ENCODE measurements around the gene SUPT6H. TPM values are rescaled to one million over a fixed set of nuclear protein-coding genes. Genes with fewer than 3 reads are reported as not detected.

SUPT6H gene
- total RNA-seq, 1 donor from 2014 or later: 63.5 TPM

DNA sequence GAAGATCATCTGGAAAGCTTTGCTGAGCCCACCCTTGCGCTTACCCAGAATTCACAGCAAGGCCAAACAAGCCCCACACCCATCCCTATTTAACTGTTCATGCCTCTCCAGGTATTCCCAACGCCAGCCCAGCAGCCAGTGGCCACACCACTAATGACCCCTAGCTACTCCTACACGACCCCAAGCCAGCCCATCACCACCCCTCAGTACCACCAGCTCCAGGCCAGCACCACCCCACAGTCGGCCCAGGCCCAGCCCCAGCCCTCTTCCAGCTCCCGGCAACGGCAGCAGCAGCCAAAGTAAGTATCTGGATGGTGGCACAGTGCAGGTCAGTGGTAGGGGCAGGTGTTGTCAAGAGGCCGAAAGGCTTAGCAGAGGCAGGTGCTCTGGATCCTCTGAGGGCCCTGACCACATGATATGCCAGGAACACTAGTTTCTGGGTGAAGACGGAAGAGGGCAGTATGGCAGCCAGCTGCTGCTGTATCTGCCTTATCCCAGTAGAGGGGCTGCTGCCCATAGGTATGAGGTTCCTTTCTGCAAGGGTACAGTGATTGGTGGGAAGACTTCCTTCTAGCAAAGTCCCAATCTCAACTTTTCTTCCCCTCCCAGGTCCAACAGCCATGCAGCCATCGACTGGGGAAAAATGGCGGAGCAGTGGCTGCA lies 39.0 kb downstream of the SUPT6H start:
- no peaks in the 10 kb centered on the region for H3K4me1 Mint-ChIP-seq (ENCODE audit: low read depth)
- no peaks in the 10 kb centered on the region for H3K9me3 Mint-ChIP-seq (ENCODE audit: low read depth)
- TF ChIP-seq, protein P1, sequence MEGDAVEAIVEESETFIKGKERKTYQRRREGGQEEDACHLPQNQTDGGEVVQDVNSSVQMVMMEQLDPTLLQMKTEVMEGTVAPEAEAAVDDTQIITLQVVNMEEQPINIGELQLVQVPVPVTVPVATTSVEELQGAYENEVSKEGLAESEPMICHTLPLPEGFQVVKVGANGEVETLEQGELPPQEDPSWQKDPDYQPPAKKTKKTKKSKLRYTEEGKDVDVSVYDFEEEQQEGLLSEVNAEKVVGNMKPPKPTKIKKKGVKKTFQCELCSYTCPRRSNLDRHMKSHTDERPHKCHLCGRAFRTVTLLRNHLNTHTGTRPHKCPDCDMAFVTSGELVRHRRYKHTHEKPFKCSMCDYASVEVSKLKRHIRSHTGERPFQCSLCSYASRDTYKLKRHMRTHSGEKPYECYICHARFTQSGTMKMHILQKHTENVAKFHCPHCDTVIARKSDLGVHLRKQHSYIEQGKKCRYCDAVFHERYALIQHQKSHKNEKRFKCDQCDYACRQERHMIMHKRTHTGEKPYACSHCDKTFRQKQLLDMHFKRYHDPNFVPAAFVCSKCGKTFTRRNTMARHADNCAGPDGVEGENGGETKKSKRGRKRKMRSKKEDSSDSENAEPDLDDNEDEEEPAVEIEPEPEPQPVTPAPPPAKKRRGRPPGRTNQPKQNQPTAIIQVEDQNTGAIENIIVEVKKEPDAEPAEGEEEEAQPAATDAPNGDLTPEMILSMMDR (IDR thresholded peaks at IDR 0.05): no peak
- H3K4me3 Mint-ChIP-seq (ENCODE audit: unreplicated experiment): no peak overlapping the region
- H3K27ac Mint-ChIP-seq (ENCODE audit: unreplicated experiment): no peak overlapping the region
- no peak for DNase-seq (ENCODE audit: low spot score)
- peaks cover 40% of the 10 kb centered on the region for H3K36me3 Mint-ChIP-seq (ENCODE audit: low read depth)
- H3K27me3 Mint-ChIP-seq (ENCODE audit: low read depth): no peaks in the 10 kb centered on the region

DNA sequence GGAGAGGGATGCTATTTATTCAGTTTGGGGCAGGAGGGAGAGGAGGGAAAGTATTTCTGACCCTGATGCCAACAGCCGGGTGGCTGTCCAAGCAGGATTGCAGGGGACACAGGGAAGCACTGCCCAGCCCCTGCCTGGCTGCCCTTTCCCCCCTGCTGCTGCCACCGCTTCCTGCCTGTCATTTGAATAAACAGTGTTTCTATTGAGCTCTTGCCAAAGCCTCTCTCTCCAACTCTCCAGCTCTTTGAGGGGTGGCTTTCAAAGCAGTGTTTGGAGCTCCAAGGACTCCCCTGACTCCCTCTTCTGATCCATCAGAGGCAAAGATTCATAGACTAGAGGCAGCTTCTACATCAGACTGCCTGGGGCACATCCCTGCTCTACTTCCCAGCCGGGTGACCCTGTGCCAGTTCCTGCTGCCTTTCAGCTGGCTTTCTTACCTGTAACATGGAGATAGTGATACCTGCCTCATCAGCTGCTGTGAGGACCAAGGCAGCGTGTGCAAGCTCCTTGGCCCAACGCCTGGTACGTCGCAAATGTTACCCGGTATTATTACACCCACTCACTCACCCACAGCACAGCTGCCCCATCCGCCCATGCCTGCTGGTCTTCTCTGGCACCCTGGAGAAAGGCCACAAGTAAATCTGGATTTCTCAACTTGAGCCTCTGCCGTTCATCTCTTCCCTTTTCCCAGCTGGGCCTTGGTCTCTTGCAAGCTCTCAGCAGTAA lies 40.2 kb downstream of the SUPT6H start:
- H3K27me3 Mint-ChIP-seq (ENCODE audit: low read depth): no peaks in the 10 kb centered on the region
- TF ChIP-seq, protein P1 (IDR thresholded peaks at IDR 0.05): no peak
- no peaks in the 10 kb centered on the region for H3K4me1 Mint-ChIP-seq (ENCODE audit: low read depth)
- DNase-seq (ENCODE audit: low spot score): no peak
- H3K9me3 Mint-ChIP-seq (ENCODE audit: low read depth): no peaks in the 10 kb centered on the region
- H3K36me3 Mint-ChIP-seq (ENCODE audit: low read depth): peaks cover 33% of the 10 kb centered on the region
- H3K4me3 Mint-ChIP-seq (ENCODE audit: unreplicated experiment): no peak overlapping the region
- H3K27ac Mint-ChIP-seq (ENCODE audit: unreplicated experiment): peak overlapping the region; percentile 62

DNA sequence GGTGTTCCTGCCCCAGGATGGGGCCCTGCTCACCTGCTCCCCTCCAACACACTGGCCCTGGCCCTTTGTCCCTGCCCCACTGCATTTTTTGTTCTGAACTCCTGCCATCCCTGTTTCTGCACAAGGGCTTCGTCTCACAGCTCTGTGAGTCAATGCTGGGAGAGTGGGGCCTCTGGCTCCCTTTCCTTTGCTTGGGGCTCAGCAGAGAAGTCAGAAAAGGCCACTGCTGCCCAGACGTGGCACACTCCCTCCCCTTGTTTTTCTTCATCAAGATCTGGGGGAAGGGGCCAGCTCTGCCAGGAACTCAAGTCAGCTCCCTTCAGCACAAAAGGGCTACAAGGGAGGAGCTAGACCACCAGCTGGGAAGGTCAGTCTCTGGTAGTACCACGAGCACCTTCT lies 40.7 kb downstream of the SUPT6H start:
- H3K9me3 Mint-ChIP-seq (ENCODE audit: low read depth): no peaks in the 10 kb centered on the region
- DNase-seq (ENCODE audit: low spot score): no peak
- no peaks in the 10 kb centered on the region for H3K4me1 Mint-ChIP-seq (ENCODE audit: low read depth)
- H3K27ac Mint-ChIP-seq (ENCODE audit: unreplicated experiment): peak overlapping the region; percentile 62
- TF ChIP-seq, protein P1 (IDR thresholded peaks at IDR 0.05): no peak
- no peak overlapping the region for H3K4me3 Mint-ChIP-seq (ENCODE audit: unreplicated experiment)
- no peaks in the 10 kb centered on the region for H3K27me3 Mint-ChIP-seq (ENCODE audit: low read depth)
- H3K36me3 Mint-ChIP-seq (ENCODE audit: low read depth): peaks cover 29% of the 10 kb centered on the region

DNA sequence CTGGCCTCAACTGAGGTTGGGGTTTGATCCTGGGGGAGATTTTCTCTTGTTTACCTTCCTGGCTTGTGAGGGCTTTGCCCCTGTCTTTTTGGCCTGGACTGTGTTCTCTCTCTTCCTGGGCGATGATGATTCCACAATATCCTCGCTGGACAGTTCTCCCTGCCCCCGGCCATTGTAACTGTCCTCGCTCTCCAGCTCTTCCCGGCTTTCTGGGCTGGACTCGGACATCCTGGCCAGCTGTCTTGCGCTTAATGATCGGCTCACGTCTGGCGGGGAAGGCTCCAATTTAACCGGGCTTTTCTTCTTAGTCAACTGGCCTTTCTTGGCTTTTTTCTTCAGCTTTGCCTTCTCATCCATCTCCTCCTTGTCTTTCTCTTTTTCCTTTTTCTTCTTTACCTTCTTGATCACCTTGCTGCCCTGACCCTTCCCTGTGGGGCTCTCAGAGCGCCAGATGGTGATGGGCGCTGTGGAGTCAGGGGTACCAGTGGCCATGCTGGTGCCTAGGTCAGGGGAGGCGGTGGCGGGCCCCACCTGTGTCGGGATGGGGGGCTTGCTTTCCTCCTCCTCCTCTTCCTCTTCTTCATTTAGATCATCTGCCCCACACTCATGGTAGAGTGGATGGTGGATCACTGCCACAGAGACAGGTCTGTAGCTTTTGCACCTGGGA lies 41.7 kb downstream of the SUPT6H start:
- H3K4me3 Mint-ChIP-seq (ENCODE audit: unreplicated experiment): no peak overlapping the region
- TF ChIP-seq, protein P1 (IDR thresholded peaks at IDR 0.05): no peak
- H3K27me3 Mint-ChIP-seq (ENCODE audit: low read depth): no peaks in the 10 kb centered on the region
- H3K27ac Mint-ChIP-seq (ENCODE audit: unreplicated experiment): no peak overlapping the region
- H3K9me3 Mint-ChIP-seq (ENCODE audit: low read depth): no peaks in the 10 kb centered on the region
- peaks cover 25% of the 10 kb centered on the region for H3K36me3 Mint-ChIP-seq (ENCODE audit: low read depth)
- H3K4me1 Mint-ChIP-seq (ENCODE audit: low read depth): no peaks in the 10 kb centered on the region
- DNase-seq (ENCODE audit: low spot score): no peak

DNA sequence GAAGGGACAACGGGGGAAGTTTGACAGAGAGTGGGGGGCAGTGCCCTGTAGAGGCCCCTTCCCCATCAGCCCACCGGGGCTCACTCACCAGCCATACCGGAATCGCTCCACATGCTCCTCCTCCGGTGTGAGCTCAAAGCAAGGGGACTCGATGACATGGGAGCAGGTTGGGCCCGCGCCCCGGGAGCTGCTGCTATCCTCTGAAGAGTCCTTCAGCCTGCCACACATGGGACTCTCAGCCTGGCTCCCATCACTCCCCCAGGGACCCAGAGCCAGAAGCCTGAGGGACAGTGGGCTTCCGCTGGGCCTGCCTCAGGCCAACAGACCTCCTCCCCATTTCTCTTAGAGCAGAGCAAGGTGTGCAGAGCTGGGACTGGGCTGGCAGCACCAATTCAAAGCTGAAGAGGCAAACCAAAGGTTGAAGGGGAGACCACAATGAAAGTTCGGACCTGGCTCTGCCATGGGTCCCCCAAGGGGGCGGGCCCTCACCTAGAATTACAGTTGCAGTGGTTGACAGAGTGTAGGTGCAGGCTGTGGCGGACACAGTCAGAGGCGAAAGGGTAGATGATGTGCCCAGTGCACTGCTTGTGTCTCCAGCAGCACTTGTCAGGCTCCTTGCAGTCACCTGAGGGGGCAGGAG lies 42.3 kb downstream of the SUPT6H start:
- no peak overlapping the region for H3K27ac Mint-ChIP-seq (ENCODE audit: unreplicated experiment)
- no peaks in the 10 kb centered on the region for H3K9me3 Mint-ChIP-seq (ENCODE audit: low read depth)
- no peaks in the 10 kb centered on the region for H3K4me1 Mint-ChIP-seq (ENCODE audit: low read depth)
- peaks cover 24% of the 10 kb centered on the region for H3K36me3 Mint-ChIP-seq (ENCODE audit: low read depth)
- H3K27me3 Mint-ChIP-seq (ENCODE audit: low read depth): no peaks in the 10 kb centered on the region
- DNase-seq (ENCODE audit: low spot score): no peak
- no peak overlapping the region for H3K4me3 Mint-ChIP-seq (ENCODE audit: unreplicated experiment)
- TF ChIP-seq, protein P1 (IDR thresholded peaks at IDR 0.05): no peak

Data from chondrocyte (in vitro differentiated cells).